Stimulated activated CD8-positive, alpha-beta memory T cell treated with anti-CD3 and anti-CD28 coated beads, Interleukin-12 subunit alpha, Interleukin-12 subunit beta, amount 100 ng/mL, for 1 hour (primary cell): ENCODE data around the gene BSPRY.

Source experiments
- DNase-seq: peaks from one replicate; pipeline ENCODE4 v3.0.0-alpha.2; 2020; ENCODE audit warnings: low read depth

BSPRY gene

GRCh38 chr9:113349445-113350094 lies at the start of gene BSPRY:
TSS of gene BSPRY (plus strand) at chr9:113349541. CDS start at chr9:113349580, 39 bp downstream.
- DNase-seq = no peak

DNA sequence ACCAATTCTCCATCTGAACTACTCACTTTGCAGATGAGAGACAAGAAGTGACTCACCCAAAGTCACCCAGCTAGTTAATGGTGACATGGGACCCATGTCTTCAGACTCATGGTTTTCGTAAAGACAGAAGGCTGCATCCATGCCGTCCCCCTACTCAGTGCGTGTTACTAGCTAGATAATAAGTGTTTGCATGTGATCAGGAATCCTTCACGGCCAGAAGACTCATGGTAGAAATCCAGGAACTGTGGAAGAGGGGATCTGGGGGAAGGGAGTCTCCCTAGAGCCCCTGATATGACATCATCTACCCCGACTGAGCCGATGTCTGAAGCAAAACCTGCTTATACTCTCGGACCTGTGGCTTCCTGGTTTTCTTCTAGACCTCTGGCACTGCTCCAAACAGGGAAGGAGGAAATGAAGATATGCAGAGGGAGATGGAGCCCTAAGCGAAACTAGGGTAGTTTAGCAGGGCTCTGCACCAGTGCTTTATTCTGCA lies 49.5 kb upstream of the BSPRY start:
- no peak for DNase-seq

DNA sequence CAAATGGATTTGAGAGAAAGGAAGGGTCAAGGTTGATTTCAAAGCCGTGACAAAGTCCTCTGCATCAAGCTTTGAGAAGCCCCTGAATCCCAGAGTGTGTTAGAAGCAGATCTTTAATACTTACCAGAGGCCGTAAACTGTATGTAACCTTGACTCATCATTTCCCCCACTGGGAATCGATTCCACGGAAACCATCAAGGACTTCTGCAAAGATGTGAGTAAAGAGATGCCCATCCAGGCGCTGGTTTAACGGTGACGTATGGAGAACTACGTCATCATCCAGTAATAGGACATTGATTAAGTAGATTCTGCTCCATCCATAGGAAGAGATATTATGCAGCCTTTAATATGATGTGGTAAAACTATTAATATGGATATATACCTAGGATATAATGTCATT lies 47.8 kb upstream of the BSPRY start:
- no peak for DNase-seq

GRCh38 chr9:113302792-113303418 lies 46.4 kb upstream of the BSPRY start, which contains the start of gene RNF183:
TSS of gene RNF183 (minus strand) at chr9:113303376. CDS start at chr9:113298184, 5,192 bp downstream.
- no peak for DNase-seq

GRCh38 chr9:113306566-113306965 lies 42.8 kb upstream of the BSPRY start:
- DNase-seq = no peak

GRCh38 chr9:113307396-113307975 lies 41.9 kb upstream of the BSPRY start:
- no peak for DNase-seq

GRCh38 chr9:113309204-113309813 lies 40.0 kb upstream of the BSPRY start:
- DNase-seq = peak; percentile 3

DNA sequence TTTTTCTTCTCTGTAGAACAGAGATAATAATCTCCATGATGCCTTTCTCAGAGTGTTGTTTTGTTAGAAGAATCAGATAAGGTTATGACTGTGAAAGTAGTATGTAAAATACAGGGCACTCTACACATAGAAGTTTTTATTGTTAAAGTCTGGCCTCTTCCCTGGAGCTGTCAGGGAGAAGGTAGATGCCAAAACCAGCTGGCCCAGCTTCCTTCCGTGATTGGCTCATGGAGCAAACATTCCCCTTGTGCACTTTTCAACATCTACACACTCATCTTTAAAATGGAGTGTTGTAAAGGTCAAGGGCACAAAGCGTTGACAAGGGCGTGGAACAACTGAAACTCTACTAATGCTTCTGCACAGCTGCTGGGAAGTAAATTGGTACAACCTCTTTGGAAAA lies 38.8 kb upstream of the BSPRY start:
- no peak for DNase-seq

DNA sequence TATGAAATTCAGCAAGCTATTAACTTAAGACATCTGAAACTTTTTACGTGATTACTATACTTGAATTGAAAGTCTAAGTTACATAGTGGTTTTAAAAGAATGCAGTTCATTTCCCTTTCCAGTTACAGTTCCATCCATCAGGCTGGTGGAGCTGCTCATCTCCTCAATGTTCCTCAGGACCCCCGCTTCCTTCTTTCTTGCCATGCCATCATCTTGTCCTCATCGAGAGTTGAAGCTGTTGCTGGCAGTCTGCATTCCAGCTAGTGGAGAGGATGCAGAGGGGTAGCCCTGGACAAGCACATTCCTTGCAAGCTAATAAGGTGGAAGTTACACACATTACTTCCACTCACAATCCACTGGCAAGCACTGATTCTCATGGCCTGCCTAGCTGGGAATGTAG lies 37.4 kb upstream of the BSPRY start:
- DNase-seq = no peak

DNA sequence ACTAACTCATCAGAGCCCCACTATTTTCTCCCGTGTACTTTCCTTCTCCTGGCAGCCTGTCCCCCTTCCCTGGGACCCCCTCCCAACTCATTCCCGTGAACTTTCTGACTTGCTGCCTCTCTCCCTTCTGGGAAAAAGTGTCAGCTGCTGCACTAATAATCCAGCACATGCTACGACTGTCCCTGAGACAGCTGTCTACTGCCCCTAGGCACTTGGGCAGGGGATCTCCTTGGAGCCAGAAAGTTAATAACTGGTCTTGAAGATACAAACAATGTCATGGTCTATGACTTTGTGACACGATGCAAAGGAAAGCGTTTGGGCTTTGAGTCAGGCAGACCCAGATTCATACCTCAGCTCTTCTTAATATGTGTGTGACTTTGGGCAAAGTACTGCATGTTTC lies 36.1 kb upstream of the BSPRY start:
- DNase-seq = no peak

DNA sequence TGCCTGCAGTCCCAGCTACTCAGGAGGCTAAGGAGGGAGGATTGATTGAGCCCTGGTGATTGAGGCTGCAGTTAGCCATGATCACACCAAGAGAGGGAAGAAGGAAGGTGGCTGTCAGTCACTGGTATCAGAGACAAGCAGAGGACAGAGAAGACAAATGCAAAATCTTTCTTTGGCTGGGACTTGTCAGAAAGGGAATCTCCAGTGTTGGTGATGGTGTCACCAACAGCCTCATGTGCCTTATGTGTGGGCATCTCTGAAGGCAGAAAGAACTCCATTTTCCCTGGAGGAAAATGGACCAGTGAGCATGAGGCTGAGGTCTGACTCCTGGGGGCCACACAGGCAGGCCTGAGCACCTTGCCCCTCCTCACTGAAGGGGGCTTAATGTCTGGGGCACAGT lies 34.1 kb upstream of the BSPRY start:
- DNase-seq = no peak

DNA sequence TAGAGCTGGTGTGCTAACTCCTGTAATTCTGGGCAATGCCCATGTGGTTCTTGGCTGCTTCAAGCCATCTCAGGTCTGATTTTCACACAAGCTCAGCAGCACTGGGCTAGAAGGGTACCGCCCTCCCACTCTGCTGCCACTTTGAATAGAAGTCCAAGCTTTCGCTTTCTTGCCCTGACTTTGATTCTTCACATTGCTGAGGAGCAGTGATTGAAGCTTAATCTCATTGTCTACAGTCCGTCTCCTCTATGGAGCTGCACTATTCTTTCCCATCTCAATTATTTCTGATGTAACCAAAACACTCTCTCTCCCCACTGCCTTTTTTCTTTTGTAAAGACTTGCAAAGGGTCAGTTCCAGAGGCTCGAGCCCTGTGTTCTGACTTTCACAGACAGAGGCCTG lies 33.3 kb upstream of the BSPRY start:
- DNase-seq = no peak

DNA sequence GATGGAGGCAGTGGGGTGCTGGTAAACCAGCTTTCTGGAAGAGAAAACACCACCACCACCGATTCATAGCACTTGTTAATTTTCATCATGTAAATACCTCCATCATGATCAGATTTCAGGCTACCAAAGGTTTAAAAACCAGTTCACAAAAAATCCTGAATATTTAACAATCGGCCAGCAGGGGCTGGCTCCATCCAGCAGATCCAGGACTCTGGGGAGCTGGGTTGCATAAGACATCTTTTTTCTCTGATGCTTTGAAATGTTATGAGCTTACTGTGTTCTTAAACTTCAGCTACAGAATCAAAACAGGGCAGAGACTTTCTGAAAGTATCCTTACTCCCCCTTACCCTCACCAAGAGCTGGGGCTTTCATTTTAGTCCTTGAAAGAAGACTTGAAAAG lies 31.6 kb upstream of the BSPRY start:
- DNase-seq = no peak

- DNase-seq = no peak
These were observed 30.3 kb upstream of the BSPRY start for GRCh38 chr9:113319054-113319453.

DNA sequence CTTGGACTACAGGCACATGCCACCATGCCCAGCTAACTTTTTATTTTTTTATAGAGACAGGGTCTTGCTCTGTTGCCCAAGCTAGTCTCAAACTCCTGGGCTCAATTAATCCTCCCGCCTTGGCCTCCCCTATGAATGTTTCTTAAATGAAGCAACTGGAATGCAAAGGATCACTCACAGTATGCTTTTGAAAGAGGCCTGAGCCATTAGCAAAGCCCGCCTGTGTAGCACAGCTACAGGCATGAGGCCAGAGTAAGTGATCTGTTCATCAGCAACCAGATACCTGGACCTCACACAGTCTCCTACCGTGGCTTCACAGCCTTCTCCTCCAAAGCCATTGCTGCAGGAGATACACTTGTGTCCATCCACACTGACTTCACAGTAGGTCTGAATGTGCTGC lies 29.3 kb upstream of the BSPRY start:
- no peak for DNase-seq

DNA sequence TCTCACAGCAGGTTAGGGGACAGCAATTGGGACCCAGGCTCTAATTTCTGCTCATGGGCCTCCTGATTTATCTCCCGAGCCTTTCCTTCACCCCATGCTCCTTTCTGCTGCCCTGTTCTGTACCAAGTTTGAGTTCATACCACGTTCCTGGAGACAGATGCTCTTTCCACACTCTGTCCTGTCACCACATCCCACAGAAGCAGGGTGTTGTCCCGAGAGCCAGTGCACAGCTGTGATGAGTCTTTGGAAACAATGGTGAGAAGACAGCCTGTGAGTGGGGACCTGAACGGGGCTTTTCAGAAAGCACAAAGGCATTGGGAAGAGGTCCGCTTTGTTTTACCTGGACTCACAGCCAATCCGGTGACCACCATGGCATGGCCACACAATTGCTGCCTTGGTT lies 26.7 kb upstream of the BSPRY start:
- DNase-seq = no peak

DNA sequence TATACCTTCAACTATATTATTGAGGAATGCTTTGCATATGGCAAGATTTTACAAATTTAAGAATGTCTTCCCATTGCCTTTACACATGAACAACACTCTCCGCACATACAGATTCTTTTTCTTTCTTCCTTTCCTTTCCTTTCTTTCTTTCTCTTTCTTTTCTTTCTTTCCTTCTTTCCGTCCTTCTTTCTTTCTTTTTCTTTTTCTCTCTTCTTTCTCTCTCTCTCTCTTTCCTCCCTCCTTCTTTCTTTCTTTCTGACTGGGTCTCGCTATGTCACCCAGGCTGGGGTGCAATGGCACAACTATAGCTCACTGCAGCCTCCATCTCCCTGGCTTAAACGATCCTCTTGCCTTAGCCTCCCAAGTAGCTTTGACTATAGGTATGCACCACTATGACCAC lies 23.1 kb upstream of the BSPRY start:
- no peak for DNase-seq

DNA sequence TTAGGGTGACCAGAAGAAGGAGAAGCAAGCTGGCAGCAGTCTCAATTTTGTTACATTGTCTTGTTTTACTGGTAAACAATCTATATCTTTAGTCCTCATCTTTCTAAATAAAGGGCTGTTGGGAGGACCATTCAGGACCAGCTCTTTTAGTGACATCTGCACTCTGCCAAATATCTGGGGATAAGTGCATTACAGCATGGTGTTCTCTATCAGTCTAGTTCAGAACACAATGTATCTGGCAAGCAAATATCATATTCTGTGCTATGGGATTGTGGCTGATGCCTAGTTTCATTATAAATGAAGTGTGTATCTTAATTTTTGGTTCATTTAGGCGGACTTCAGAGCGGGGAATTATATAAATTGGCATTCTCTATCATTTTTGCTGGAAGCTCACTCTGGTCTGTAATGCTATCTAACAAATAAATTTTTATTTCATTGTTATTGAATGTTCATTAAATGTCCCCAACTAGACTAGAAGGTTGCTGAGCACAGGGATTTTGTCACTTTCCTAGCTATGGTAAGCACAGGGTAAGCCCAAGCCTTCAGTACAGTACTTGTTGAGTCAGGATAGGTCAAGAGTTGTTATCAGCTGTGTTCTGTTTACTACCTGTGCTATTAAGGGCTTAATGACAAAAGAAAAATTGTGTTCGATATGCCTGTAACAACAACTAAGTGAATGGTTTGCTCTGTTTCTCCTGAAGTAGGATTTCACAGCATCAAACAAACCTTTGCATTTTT lies 21.1 kb upstream of the BSPRY start:
- DNase-seq = no peak

DNA sequence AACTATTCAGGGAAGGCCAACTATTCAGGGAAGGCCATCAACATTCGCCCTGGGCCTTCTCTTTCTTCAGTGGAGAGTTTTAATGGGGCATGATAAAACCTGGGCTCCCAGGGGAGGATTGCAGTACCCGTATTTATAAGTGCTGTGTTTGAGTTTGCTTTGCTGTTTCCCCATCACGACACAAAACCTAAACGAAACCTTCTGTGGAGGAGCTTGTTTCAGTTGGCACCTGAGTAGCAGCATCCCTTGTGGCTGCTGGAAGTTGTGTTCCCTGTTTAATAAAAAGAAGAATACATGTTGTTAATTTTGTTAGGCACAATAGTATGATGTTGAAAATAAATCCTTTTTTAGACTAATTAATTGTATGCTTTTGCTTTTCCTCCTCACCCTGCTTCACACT lies 17.6 kb upstream of the BSPRY start:
- no peak for DNase-seq

DNA sequence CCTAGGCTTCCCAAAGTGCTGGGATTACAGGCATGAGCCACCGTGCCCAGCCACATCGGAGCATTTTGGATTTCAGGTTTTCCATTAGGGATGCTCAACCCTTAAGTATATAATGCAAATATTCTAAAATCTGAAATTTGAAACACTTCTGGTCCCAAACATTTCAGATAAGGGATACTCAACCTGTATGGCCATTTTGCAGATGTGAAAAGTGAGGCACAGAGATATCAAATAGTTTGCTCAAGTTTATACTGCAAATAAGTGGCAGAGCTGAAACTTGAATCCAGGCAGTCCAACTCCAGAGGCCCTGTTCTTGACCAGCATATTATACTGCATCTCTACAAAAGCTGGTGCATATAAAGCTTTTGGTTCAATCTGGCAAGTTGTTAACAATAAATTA lies 11.6 kb upstream of the BSPRY start:
- DNase-seq = no peak

DNA sequence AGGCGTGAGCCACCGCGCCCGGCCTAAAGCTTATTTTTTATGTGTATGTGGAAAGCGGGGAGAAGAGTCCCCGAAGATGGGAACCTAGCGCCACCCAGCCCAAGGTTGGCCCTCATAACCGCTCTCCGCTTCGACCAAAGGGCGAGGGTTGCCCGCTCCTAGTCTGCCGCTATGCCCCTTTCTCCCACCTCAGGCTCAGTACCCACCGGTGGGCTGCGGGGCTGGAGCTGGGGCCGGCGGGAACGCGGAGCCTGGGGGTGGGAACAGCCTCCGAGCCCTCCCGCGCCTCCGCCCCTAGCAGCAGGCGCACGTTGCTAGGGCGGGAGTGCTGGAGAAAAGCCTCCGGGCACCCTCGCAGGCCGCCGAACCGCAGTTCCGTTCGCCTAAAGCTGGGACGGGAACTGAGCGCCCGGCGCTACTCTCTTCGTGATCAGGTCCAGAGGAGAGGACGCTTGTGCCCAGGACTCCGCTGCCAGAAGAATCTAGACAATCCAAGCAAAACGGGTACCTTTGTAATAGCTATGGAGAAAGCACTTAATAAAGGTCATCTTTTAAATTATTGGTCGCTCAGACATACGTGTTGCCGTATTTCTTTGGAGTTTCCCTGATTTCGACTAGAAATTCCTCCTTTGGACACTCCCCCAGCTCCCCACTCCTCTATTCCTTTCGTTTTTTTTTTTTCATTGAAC lies 9.2 kb upstream of the BSPRY start, which contains the start of gene WDR31:
Gene WDR31 (minus strand): TSS at position 265 of the 689 bp plus-strand sequence. CDS start 8,253 bp downstream, outside the sequence.
- DNase-seq = peak; percentile 60
